NCI-H2227 treated with DMSO at 0.1 percent for 48 hours (cell line): ENCODE measurements around the gene NKAPL.
A peak's percentile ranks its signal among the peaks of the same experiment; 100 is the strongest.

Experiments
- DNase-seq: peaks from one replicate; lab custom pipeline; 2025; lab: John Stamatoyannopoulos, UW

NKAPL gene

GRCh38 chr6:28258877-28259777 lies at the start of gene NKAPL:
NKAPL (plus strand) TSS chr6:28259297; CDS start chr6:28259372, 75 bp downstream.
- DNase-seq: no peak

- no peak for DNase-seq
Measured at GRCh38 chr6:28209753-28210535, 49.2 kb upstream of the NKAPL start.

DNA sequence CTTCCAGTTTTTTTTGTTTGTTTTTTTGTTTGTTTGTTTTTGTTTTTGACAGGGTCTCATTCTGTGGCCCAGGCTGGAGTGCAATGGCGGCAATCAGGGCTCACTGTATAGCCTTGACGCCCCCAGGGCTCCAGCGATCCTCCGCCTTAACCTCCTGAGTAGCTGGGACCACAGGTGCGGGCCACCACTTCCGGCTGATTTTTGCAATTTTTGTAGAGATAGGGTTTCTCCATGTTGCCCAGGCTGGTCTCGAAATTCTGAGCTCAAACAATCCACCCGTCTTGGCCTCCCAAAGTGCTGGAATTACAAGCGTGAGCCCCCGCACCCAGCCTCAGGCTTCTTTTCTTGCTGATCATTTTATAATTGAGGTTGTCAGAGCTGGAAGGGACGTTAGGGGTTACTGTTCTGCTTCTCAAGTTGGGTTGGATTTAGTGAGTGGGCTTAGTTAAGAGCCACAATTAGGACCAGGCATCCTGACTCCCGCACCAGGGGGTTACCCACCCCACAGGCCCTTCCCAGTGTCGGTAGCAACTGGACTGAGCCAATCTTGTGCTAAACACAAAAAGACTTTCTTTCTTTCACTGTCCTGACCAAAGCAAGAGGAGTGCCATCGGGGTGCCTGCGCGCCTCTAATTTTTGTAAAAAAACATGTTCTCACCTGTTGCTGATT lies 47.1 kb upstream of the NKAPL start:
- DNase-seq: peak; percentile 48

- peak; percentile 78 for DNase-seq
Measured at GRCh38 chr6:28212510-28213212, 46.4 kb upstream of the NKAPL start.

DNA sequence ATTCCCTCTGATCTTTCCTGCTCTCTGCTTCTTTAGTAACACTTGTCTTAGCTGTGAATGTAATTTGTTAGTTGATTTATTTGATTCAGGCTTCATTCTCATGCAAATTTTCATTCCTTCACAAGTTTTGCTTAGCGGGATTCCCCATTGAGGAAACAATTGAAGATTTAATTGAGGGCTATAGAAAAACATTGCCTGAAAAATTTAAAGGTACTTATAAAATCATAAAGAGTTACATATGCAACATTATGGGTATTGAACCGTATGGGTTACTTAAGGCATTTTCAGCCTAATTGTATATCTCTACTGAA lies 45.9 kb upstream of the NKAPL start:
- DNase-seq: no peak

DNA sequence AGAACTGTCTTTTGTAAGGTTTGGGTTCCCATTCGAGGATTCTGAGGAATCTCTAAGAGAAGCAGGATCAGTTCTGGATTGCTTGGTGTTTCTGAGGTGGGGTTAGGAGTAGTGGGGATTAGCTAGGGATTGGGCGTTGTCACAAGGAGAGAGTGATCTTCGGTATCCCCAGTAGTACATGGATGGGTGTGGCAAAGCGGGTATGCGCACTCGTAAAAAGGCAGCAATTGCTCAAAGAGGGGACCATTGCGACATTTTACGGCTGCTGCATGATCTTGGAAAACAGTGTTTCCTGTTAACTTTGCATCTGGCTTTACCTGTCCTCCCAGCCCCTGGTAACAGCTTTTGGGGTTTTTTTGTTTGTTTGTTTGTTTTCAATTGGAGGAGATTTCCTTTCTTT lies 43.7 kb upstream of the NKAPL start:
- no peak for DNase-seq

DNA sequence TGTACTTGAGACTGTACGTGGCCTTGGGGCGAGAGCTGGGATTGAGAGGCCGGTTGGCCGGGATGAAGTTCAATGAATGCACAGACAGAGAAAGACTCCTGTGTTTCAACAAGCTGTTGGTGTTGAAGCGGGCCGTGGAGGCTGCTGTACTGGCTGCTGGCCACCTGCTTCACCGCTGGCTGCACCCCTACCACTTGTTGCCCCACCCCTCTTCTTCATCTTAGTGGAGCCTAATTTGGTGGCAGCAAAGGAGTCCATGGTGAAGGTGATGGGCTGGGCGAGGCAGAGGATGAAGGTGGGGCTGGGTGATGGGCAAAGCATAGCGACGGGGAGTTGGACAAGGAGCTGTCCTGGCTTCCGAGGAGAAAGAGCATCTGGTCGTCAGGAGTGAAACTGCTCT lies 41.2 kb upstream of the NKAPL start:
- DNase-seq: no peak

GRCh38 chr6:28218312-28219248 lies 40.5 kb upstream of the NKAPL start:
- peak; percentile 79 for DNase-seq

DNA sequence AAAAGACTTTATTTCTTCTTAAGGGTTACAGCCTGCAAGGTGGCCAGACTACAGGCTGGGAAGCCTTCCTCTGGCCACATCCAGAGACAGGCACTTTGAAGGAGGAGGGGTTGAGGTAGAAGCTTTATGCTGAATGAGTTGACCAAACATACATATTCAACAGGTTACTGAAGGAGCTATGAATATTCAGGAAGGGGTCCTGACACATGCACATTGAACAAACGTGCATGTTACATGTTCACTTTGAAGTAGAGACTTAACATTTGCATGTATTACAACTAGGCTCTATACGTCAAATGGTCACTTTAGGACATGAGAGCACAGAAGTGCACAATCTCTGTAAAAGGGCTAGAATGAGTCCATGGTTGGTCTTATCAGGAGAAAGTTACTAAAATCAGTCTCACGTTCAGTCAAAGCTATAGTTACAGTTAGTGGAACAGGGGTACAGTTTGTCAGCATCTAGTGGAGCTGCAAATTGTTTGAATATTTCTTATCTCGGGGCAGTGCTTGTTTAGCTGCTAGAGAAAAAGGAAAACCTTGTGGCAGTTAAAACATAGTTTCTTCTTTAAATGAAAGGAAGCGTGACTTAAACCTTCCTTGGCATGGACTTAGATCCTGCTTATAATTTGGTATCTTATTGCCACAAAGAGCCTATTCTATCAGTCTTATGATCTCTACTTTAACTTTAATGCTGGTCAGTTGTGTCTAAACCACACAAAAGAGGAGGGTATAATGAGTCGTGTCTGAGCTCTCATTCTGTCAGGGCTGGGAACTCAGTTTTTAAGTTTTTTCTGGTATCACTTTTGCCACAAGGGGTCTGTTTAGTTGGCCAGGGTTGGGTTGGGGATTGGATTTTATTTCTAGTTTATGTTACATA lies 38.6 kb upstream of the NKAPL start:
- DNase-seq: no peak

- peak; percentile 36 for DNase-seq
Measured at GRCh38 chr6:28224131-28225055, 34.7 kb upstream of the NKAPL start.

DNA sequence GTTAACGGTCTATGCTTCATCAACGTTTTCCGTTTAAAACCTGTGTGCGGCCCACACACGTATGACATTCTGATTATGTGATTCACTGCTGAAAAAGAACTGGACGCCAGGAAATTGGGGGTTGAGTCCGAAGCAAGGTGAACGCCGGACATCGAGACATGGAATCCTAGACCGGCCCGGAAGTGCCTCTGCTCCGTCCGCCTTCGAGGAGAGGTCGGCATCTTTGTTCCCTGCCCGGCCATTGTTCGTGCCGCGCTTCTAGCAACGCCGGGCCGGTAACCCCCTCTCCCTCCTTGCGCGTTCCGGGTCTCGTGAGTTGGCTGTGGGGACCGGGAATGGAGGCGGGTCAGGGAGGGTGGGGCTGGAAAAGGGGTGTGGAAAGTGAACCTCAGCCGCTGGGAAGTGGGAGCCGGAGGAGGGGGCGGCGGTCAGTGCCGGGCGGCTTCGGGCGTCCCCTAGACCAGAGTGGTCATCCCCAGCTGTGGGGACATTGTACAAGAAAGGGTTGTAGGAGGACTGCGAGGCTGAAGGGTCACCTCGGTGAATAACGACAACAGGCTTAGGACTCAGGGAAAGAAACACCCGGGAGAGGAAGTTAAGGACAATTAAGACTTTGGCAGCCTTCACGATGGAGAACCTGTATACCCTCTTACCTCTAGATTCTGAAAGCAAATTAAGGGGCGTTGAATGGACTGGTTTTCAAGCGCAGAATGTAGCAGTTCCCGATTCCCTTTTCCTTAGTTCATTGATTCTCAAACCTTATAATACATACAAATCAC lies 33.9 kb upstream of the NKAPL start, which contains the start of gene ZSCAN9:
Gene ZSCAN9 (plus strand): TSS at position 220 of the 779 bp plus-strand sequence. CDS start 1,810 bp downstream, outside the sequence.
- peak; percentile 95 for DNase-seq

DNA sequence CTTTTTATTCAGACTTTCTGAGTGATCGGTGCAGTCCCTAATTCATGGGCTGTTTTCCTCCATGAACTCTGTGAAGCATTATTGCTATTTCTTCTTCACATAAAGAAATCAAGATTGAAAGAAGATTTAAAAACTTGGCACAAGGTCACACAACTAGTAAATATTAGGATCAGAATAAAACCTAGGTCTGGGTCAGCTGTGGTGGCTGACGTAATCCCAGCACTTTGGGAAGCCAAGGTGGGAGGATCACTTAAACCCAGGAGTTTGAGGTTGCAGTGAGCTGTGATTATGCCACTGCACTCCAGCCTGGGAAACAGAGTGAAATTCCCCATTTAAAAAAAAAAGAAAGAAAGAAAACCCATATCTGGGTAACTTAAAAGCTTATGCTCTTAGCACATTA lies 32.6 kb upstream of the NKAPL start:
- DNase-seq: no peak

DNA sequence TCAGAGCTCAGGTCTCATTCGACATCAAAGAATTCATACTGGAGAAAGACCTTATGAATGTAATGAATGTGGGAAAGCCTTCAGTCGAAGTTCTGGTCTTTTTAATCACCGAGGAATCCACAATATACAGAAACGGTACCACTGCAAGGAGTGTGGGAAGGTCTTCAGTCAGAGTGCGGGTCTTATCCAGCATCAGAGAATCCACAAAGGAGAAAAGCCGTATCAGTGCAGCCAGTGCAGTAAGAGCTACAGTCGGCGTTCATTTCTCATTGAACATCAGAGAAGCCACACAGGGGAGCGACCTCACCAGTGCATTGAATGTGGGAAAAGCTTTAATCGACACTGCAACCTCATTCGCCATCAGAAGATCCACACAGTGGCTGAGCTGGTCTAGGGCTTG lies 26.3 kb upstream of the NKAPL start:
- DNase-seq: no peak

- DNase-seq: no peak
Measured at GRCh38 chr6:28235912-28236452, 23.1 kb upstream of the NKAPL start.

DNA sequence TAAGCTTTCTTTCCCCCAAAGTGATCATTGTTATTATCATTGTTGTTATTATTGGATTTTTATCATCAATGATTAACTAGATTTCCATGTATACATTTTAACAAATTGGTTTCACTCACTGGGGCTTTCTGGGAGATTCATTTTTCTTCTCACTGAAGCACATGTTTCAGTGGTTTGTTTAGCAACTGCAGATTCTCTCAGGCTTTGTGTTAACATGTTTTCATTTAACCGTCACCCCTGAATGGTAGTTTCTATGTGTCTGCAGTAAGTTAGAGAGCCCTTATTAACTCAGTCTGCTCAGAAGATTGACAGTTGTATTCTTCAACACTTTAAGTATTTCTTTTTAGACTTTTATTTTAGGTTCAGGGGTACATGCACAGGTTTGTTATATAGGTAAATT lies 19.5 kb upstream of the NKAPL start:
- no peak for DNase-seq

DNA sequence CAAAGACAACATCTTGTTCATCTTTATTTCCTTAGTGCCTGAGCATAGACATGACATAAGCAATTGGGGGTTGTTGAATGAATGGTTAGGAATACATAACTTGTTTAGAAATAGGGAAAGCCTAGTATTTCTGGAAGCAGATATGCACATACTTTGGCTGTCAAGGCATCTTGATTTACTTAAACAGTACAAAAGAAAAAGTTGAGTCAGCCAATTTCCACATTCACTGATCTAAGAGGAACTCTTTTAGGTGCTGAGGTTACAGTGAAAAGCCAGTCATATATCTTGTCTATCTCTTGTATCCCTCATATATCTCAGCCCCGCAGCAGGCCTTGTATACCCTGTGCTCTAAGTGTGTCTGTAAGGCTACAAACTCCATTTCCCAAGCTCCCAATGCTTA lies 18.6 kb upstream of the NKAPL start:
- DNase-seq: no peak

- DNase-seq: no peak
Measured at GRCh38 chr6:28243946-28244345, 15.2 kb upstream of the NKAPL start.
